Hippocampal formation (tissue), 2 donors: ENCODE results near the gene MTERF1.

Experiments
- DNase-seq, 2 donors: peaks; one replicate each; lab custom pipeline; 2025; lab: John Stamatoyannopoulos, UW

The MTERF1 gene

GRCh38 chr7:91832493-91833045 is 47.9 kb downstream of the MTERF1 start:
- no peak for DNase-seq

- DNase-seq: no peak
Measured at GRCh38 chr7:91827169-91827568, 53.3 kb downstream of the MTERF1 start.

DNA sequence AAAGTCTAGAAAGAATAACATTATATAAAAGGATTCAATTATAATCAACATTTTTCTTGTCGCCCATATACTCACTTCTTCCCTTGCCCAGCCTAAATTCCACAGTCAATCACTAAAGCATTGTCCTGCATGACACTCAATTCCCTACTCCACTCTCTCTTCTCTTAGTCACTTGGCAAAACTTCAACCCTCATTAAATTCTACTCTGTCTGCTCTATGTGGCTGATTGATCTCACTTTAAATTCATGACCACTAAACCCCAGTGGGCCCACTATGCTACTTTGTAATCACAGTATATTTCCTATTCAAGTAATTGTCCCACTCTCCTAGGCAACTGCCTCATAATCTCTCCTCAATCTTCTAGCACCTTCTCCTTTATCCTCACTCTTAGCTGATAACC is 54.1 kb downstream of the MTERF1 start:
- DNase-seq: no peak

- DNase-seq: no peak
Measured at GRCh38 chr7:91824201-91824600, 56.3 kb downstream of the MTERF1 start.
